NCI-H146 treated with DMSO at 0.1 percent for 48 hours (cell line): ENCODE results near the gene ZNF701.
"Not testable (repeated sequence)": the region's sequence is repeated elsewhere in the genome, so short reads cannot be mapped to it uniquely, and the experiment has no call there.

Experiments
- DNase-seq: peaks from one replicate; lab custom pipeline; 2025; ENCODE audit not compliant: unreplicated experiment; lab: John Stamatoyannopoulos, UW

Gene ZNF701

DNA sequence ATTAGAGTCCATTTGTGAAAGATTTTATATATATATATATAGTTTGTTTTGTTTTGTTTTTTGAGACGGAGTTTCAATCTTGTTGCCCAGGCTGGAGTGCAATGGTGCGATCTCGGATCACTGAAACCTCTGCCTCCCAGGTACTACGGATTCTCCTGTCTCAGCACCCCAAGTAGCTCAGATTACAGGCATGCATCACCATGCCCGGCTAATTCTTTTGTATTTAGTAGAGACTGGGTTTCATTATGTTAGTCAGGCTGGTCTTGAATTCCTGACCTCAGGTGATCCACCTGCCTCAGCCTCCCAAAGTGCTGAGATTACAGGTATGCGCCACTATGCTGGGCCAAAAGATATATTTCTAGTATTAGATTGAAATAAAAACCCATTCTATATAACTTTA lies 4.0 kb upstream of the ZNF701 start:
- no peak for DNase-seq

DNA sequence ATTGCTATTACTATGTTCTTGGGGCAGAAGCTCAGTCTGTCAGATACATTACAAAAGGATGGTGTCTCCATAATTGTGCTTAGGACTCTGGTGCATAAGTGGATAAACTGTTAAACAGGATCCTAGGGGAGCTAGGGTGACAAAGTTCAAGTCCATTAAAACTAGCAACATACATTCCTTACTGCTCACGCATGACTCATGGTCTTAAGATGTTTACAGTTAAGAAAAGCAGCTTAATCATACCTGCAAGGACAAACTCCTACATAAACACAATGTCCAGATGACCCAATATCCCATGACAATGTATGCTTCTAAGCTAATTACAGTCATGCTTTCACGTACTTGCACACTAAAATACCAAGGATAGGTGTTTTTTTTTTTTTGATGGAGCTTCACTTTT lies 3.5 kb upstream of the ZNF701 start:
- DNase-seq, result no peak

DNA sequence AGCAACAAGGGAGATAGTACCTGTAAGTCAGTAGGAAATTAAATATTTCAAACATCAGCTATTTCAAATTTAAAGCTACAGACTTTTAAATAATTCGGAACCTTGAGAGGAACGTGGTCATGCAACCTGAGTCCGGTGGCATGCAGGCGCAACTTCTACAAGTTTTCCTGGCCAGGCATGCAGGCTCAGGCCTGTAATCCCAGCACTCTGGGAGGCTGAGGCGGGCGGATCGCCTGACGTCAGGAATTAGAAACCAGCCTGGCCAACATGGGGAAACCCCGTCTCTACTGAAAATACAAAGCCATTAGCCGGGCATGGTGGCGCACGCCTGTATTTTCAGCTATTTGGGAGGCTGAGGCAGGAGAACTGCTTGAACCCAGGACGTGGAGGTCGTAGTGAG lies 2.2 kb upstream of the ZNF701 start:
- DNase-seq, result no peak

DNA sequence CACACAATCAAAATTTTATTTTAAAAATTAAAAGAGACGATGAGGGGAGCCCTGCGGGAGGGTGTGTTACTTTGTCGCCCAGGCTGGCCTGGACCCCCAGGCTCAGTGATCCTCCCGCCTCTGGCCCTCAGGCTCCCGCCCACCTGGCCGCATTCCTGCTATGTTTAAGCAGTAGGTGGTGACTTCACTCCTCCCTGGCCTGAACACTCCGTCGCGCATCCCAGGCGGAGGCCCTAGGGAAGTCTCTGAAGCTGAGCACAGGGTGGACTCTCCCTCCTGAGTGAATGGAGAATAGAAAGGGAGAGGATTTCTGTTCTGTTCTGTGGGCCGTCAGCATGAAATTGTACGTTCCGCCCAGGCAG lies 468 bp upstream of the ZNF701 start:
- DNase-seq, result peak; percentile 68

DNA sequence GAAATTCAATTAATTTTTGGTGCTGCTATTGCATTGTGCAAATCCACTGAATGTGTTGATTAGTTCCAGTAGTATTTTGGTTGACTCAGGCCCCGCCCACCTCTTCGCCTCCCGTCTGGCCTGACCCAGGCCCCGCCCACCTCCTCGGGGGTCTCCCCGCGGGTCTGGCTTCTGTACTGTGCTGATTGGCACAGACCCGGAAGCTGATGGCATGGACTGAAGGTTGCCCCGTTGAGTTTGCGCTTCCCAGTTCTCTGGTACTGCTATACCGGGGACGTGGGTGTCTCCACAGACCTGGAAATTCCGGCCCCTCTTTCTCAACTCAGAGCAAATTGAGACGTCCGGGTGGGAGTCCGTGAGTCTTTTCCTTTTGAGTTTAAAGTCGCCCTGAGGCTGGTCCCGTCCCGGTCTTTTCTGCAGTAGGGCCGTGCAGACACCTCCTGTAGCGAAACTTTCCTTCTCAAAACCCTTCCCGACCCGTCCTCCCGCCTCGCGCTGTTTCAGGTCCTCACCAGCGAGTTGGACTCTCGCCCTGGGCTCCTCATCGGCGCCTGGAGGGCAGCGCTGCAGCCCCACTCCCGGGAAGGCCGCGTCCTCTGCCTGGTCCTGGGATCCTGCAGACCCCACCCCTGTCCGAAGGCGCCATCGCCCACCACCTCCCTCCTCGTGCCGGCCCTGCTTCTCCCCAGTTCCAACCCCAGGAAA lies 14.8 kb downstream of the ZNF701 start:
- DNase-seq, result no peak

DNA sequence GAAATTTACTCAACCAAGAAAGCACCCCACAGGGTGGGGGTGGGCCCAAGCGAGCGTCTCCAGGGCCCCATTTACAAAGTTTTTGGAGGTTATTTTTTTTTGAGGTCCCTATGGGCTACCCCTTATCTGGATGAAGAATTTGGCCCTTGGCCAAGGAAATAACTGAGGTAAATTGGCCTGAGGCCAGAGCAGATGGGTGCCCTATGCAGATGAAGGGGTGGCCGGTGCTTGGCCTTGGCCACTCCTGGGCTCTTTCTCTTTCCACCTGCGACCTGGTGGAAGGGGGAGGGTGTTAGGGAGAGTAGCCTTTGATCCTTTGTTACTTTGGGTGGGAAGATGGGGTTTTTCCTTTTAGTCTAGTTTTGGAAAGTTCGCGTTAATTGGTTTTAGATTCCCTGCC lies 15.5 kb downstream of the ZNF701 start:
- DNase-seq, result no peak

DNA sequence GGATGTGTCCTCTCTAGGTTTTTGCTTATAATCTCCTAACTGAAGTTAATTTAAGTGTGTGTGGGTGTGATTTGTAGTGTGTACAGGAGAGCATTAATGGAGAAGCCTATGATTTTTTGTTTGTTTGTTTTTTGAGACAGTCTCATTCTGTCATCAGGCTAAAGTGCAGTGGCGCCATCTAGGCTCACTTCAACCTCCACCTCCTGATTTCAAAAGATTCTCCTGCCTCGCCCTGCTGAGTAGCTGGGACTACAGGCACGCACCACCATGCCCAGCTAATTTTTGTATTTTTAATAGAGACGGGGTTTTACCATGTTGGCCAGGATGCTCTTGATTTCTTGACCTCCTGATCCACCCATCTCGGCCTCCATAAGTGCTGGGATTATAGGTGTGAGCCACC lies 20.6 kb downstream of the ZNF701 start:
- no peak for DNase-seq

DNA sequence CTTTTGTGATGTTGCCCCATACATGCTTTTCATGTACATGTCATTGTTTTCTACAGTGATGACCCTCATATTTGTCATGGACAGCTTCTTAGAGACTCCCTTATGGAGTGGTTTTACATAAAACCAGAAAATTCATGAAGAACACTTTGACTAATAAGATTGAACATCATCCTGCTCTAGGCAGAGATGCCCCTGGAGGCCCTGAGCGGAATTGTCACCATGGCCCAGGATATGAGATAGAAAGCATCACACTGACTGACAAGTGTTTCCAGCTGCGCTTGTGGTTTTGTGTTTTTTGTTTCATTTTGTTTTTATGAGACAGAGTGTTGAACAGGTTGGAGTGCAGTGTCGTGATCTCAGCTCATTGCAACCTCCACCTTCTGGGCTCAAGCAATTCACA lies 22.2 kb downstream of the ZNF701 start:
- DNase-seq, result no peak

DNA sequence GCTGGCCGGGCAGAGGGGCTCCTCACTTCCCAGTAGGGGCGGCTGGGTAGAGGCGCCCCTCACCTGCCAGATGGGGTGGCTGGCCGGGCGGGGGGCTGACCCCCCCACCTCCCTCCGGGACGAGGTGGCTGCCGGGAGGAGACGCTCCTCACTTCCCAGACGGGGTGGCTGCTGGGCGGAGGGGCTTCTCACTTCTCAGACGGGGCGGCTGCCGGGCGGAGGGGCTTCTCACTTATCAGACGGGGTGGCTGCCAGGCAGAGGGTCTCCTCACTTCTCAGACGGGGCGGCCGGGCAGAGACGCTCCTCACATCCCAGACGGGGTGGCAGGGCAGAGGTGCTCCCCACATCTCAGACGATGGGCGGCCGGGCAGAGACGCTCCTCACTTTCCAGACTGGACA lies 23.4 kb downstream of the ZNF701 start:
- DNase-seq, result not testable (repeated sequence)

DNA sequence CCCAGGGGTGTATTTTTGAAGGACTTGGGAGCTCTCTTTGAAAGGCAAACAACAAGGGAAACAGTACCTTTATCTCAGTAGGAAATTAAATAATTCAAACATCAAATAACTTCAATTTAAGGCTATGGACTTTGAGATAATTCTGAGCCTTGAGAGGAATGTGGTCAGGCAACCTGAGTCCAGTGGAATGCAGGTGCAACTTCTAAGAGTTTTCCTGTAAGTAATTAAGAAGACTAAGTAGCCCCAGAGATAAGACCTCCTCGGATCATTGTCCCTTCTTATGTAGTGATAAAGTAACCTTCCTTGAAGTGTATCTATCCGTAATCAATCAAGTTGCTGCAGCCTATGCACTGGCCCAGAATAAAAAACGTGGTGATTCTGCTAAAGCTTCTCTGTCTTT lies 29.2 kb downstream of the ZNF701 start:
- no peak for DNase-seq

DNA sequence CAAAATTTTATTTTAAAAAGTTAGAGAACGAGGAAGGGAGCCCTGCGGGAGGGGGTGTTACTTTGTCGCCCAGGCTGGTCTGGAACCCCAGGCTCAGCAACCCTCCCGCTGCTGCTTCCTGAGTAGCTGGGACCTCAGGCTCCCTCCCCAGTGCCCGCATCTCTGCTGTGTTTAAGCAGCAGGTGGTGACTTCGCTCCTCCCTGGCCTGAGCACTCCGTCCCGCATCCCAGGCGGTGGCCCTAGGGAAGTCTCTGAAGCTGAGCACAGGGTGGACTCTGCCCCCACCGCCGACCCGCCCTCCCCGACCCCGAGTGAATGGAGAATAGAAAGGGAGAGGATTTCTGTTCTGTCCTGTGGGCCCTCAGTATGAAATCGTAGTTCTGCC lies 30.5 kb downstream of the ZNF701 start:
- DNase-seq, result peak; percentile 56

DNA sequence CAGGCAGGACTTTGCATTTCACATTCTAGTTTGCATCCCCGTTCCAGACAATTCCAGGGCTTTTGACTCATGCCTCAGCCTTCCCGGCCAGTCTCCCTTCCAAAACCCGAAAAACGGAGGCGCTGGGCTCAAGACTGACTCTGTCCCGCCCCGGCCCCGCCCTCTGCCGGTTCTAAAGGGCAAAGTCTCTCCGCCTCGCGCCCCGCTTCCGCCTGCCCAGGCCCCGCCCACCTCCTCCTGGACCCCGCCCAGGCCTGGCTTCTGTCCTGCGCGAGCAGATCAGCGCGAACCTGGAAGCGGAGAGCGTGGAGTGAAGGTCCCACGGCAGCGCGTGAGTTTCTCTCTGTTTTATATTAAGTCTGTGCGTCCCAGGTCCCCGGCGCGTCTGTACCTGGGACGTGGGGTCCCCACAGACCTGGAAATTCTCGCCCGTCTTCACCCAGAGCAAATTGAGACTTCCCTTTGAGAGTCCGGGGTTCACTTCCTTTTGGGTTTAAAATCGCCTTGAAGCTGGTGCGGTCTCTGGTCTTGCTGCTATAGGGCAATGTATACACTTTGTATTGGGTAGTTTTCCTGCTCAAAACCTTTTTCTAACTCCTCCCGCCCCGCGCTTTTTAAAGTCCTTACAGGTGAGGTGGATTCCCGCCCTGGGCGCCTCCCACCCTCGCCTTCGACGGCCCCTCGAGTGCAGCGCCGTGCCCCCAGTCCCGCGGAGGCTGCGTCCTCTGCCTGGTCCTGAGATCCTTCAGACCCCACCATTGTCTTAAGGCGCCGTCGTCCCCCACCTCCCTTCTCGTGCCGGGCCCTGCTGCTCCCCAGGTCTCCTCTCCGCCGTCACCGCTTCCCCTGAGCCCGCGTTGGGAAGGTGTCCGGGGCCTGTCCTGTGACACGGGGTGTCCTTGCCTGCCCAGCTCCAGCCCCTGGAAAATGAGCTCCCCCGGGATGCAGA lies 31.2 kb downstream of the ZNF701 start:
- DNase-seq, result peak; percentile 84

DNA sequence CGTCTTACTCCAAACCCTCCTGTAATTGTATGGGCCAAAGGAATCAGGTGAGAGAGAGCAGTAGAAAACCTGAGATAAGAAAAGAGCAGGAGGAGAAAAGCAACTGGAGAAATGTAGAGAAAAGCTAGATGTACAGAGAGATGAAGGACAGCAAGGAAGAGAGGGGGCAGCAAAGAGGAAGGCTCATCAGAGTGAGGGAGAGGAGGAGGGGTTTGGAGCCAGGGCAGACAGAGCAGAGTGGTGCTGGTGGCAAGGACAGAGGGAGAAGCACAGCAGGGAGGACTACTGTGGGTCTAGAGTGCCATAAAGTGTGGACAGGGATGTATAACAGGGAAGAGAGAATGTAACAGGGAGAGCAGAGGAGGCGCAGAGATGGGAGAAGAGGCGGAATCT lies 31.9 kb downstream of the ZNF701 start:
- peak; percentile 17 for DNase-seq

DNA sequence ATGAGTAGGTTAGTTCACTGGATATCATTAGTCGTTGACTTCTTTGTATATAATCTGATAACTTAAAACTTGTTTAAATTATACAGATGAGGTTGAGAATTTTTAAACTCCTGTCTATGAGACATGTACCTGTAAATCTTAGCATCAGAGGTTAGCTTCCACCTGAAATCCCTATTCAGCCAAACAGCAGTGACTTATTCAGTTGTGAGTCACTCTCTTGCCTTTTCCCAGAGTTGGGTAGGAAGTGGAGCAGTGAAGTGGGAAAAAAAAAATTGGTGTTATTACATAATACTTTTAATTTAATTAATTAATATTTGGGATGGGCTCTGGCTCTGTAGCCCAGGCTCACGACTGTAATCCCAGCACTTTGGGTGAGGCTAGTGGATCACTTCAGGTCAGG lies 32.9 kb downstream of the ZNF701 start:
- no peak for DNase-seq

DNA sequence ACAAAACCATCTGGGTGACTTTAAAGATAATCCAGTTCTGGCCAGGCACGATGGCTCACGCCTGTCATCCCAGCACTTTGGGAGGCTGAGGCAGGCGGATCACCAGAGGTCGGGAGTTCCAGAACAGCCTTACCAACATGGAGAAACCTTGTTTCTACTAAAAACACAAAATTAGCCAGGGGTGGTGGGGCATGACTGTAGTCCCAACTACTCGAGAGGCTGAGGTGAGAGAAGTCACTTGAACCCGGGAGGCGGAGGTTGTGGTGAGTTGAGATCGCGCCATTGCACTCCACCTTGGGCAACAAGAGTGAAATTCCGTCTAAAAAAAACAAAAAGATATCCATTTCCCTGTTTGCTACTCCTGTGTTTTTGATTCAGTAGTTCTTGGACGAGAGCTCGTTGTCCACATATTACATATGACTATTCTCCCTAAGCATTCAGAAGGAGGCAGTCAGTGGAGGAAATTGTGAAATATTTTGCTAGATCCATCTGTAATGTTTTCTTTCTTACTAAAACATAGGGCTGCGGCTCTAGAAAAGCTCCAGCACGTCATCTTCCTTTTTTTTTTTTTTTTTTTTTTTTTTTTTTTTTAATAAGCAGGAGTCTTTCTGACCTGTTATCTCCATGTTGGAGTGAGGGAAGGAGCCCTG lies 33.6 kb downstream of the ZNF701 start:
- no peak for DNase-seq

DNA sequence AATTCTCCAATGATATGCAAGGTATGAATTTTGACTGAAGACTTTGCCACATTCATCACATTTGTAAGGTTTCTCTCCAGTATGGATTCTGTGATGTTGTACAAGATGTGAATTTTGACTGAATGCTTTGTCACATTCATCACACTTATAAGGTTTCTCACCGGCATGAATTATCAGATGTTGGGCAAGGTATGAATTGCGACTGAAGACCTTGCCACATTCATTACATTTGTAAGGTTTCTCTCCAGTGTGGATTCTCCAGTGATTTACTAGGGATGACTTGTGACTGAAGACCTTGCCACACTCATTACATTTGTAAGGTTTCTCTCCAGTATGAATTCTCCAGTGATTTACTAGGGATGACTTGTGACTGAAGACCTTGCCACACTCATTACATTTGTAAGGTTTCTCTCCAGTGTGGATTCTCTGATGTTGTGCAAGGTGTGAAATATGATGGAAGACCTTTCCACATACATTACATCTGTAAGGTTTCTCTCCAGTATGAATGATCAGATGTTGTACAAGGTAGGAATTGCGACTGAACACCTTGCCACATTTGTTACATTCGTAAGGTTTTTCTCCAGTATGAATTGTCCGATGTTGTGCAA lies 43.3 kb downstream of the ZNF701 start:
- no peak for DNase-seq

DNA sequence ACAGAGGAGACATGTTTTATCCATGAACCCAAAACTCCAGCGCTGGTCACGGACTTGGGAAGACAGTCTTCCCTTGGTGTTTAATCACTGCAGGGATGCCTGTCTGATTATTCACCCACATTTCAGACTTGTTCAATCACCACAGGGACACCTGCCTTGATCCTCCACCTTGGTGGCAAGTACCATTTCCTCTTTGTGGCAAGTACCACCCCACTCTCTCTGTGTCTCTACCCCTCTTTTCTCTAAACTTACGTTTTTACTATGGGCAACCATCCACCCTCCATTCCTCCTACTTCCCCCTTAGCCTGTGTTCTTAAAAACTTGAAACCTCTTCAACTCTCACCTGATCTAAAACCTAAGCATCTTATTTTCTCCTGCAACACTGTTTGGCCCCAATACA lies 51.3 kb downstream of the ZNF701 start:
- no peak for DNase-seq

DNA sequence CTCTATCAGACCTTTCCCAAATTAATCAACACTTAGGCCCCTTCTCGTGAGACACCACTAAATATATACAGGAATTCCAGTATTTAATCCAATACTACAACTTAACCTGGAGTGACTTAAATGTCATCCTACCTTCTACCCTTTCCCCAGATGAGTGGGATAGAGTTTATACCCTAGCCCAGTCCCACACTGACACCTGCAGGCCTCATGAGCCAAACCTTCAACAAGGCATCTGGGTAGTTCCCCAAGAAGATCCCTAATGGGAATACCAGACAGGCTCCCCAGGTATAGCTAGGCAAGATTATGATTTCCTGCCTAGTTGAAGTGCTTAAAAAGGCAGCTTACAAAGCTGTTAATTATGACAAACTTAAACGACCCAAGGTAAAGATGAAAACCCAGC lies 52.2 kb downstream of the ZNF701 start:
- DNase-seq, result no peak

DNA sequence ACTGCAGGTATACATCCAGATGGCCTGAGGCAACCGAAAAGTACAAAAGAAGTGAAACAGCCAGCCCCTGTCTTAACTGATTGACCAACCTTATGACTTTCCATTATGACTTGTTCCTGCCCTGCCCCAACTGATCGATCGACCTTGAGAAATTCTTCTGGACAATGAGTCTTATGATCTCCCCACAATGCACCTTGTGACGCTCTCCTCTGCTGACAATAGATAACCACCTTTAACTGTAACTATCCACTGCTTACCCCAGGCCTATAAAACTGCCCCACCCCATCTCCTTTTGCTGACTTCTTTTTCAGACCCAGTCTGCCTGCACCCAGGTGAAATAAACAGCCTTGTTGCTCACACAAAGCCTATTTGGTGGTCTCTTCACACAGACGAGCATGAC lies 56.8 kb downstream of the ZNF701 start:
- DNase-seq, result no peak

DNA sequence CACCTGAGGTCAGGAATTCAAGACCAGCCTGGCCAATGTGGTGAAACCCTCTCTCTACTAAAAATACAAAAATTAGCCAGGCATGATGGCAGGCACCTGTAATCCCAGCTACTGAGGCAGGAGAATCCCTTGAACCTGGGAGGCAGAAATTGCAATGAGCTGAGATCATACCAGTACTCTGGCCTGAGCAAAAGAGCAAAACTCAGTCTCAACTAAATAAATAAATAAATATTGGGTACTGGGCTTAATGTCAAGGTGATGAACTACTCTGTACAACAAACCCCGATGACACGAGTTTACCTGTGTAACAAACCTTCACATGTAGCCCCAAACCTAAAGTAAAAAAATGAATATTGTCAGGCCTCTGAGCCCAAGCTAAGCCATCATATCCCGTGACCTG lies 57.4 kb downstream of the ZNF701 start:
- not testable (repeated sequence) for DNase-seq

DNA sequence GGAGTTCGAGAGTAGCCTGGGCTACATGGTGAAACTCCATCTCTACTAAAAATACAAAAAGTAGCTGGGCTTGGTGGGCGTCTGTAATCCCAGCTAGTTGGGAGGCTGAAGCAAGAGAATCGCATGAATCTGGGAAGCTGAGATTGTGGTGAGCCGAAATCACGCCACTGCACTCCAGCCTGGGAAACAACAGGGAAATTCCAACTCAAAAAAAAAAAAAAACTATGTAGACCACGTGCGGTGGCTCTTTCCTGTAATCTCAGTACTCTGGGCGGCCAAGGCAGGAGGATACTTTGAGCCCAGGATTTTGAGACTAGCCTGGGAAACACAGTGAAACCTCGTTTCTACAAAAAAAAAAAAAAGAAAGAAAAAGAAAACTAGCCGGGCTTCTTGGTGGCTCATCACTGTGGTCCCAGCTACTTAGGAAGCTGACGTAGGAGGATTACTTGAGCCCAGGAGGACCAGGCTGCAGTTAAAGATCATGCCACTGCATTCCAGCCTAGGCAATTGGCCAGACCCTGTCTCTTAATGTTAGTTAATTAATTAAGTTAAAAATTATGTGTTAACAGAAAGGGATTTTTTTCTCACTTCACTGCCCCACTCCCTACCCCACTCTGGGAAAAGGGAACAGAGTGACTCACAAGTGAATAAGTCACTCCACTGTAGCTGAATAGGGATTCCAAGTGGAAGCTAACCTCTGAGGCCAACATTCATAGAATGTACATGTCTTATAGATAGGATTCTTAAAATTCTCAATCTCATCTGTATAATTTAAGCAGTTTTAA lies 65.9 kb downstream of the ZNF701 start:
- DNase-seq, result no peak
